ENCODE results near the gene NPRL2. TPM values are rescaled to one million over a fixed set of nuclear protein-coding genes. Genes with fewer than 3 reads are reported as not detected.

NPRL2 gene
- total and polyA plus RNA-seq, 7 donors = 16.8 to 28.5 (median 19.1) TPM

DNA sequence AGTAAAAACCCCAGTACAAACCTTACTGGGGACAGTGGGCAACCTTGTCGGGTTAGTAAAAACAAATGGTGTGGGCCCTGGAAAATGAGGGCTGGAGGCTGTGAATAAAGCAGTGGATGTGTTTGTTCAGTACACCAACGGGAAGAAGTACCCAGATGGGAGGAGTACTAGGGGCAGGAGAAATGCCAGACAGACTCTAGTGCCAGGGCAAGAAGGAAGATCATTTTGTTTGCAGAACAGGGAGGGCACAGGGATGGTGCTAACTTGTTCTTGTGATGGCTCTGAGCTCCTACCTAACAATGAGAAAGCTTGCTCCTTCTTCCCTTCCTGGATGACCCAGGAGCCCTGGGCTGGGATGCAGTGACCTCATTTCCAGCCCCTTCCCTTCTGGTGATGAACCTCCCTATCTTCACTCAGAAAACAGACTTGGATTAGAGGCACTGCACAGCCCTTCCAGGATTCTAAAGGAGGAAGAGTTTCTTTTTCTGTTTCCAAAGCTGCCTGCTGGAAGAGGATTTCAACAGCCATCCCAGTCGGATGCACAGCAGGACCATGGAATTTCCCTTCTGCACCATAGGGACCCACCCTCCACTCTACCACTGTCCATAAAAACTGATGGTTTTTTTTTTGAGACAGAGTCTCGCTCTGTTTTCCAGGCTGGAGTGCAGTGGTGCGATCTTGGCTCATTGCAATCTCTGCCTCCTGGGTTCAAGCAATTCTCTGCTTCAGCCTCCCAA, 16.1 kb downstream of the NPRL2 start:
- Histone ChIP-seq H3K27ac (peak overlapping the region; percentile 93 to 100 (median 98)), H3K9me3 (no peaks in the 10 kb centered on the region), H3K4me1 (peaks cover 0 to 59% (median 57%) of the 10 kb centered on the region in 4 donors), H3K27me3 (no peaks in the 10 kb centered on the region), H3K36me3 (peaks cover 18 to 28% (median 21%) of the 10 kb centered on the region in 4 donors), H3K4me3 (no peak overlapping the region)
- intact Hi-C loops (cut with DNase I) = no loop called here
- WGBS, 2 donors = 56 to 65% methylated on average over 5 of the region's 5 CpGs
- TF ChIP-seq, protein P1, sequence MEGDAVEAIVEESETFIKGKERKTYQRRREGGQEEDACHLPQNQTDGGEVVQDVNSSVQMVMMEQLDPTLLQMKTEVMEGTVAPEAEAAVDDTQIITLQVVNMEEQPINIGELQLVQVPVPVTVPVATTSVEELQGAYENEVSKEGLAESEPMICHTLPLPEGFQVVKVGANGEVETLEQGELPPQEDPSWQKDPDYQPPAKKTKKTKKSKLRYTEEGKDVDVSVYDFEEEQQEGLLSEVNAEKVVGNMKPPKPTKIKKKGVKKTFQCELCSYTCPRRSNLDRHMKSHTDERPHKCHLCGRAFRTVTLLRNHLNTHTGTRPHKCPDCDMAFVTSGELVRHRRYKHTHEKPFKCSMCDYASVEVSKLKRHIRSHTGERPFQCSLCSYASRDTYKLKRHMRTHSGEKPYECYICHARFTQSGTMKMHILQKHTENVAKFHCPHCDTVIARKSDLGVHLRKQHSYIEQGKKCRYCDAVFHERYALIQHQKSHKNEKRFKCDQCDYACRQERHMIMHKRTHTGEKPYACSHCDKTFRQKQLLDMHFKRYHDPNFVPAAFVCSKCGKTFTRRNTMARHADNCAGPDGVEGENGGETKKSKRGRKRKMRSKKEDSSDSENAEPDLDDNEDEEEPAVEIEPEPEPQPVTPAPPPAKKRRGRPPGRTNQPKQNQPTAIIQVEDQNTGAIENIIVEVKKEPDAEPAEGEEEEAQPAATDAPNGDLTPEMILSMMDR (IDR thresholded peaks at IDR 0.05) = no peak
- TF ChIP-seq POLR2AphosphoS5 (IDR thresholded peaks at IDR 0.05) = no peak
- TF ChIP-seq EP300 (IDR thresholded peaks at IDR 0.05) = no peak
- TF ChIP-seq POLR2A (IDR thresholded peaks at IDR 0.05) = no peak
- DNase-seq = no peak

DNA sequence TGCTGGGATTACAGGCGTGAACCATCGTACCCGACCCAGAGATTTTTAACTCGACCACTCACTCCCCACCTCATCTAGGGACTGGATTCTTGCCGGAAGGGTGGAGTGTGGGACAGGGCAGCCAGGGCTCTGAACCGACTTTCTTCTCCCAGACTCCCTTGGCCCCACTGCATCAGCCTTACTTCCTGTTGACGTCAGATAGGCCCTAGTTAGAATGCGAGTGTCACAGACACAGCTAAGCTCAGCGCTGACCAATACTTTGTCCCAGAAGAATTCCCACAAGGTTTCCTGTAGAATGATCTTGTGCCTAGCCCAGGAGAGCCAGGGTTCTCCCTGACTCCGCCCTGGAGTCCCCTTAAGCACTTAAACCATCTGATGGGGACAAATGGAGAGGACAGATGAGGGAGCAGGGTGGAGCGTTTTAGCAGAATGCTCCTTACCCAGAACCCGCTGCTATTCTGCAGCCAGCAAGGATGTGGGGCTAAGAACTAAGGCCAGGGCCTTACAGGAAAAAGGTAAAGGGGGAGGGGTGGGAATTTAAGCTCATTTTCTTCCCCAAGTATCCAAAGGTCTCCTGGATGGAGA, 16.7 kb downstream of the NPRL2 start:
- 73 to 78% methylated on average over 12 of the region's 12 CpGs for WGBS, 2 donors
- no peak for DNase-seq
- intact Hi-C loops (cut with DNase I) = no loop called here
- H3K4me1 ChIP-seq = peaks cover 0 to 55% (median 55%) of the 10 kb centered on the region in 4 donors
- TF ChIP-seq, protein P1 (IDR thresholded peaks at IDR 0.05) = no peak
- TF ChIP-seq EP300 (IDR thresholded peaks at IDR 0.05) = peak in 1 of 4 donors; percentile 25
- peak in 3 of 4 donors; percentile 31 to 51 (median 42) for TF ChIP-seq POLR2AphosphoS5 (IDR thresholded peaks at IDR 0.05)
- H3K27ac ChIP-seq = peak overlapping the region; percentile 93 to 100 (median 98)
- peaks cover 18 to 29% (median 23%) of the 10 kb centered on the region in 4 donors for H3K36me3 ChIP-seq
- H3K9me3 ChIP-seq = no peaks in the 10 kb centered on the region
- no peak overlapping the region for H3K4me3 ChIP-seq
- H3K27me3 ChIP-seq = no peaks in the 10 kb centered on the region

DNA sequence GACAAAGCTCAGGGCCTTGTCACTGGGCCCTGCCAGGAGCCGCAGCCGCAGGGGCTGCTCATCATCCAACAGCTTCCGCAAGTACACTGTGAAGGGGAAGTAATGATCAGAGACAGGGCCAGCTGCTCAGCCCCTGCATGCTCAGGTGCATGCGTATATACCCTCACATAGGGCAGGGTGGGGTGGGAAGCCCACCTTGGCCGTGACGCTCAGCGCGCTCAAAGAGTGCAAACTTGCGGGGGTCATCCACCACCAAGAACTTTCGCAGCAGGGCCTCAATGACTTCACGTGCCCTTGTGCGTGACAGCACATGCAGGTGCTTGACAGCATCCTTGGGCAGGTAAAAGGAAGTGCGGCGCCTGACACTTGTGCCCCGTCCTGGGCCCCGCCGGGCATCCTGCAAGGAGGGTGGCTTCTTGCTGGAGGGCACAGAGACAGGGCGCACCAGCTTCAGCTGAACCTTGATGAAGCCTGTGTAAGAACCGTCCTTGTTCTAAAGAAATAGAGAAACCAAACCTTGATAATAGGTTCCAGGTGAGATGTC, 19.1 kb downstream of the NPRL2 start:
- H3K36me3 ChIP-seq = peaks cover 18 to 32% (median 23%) of the 10 kb centered on the region in 4 donors
- intact Hi-C loops (cut with DNase I) = no loop called here
- 97% methylated on average over 19 of the region's 19 CpGs for WGBS, 2 donors

DNA sequence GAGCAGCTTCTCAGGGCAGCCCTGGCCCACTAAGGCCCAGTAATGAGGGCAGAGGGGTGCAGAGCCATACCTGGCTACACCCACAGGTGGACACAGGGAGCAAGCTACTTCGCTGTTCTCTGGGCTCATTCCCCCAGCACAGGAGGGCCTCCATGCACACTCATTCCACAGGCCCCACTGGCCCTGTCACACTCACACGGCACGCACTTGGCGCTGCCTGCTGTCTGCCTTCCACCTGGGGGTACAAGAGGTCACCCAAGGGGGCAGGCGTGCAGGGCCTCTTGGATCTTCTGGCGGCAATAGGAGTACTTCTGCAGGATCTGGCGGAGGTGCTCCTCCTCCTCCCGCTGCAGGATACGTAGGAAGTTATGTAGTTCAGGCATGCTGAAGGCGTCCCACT, 20.2 kb downstream of the NPRL2 start:
- WGBS, 2 donors = 95 to 97% methylated on average over 10 of the region's 10 CpGs
- Histone ChIP-seq H3K4me3 (no peak overlapping the region), H3K9me3 (no peaks in the 10 kb centered on the region), H3K36me3 (peaks cover 18 to 43% (median 26%) of the 10 kb centered on the region in 4 donors), H3K27me3 (no peaks in the 10 kb centered on the region), H3K27ac (no peak overlapping the region), H3K4me1 (peaks cover 0 to 49% (median 46%) of the 10 kb centered on the region in 4 donors)
- intact Hi-C loops (cut with DNase I) = no loop called here
- TF ChIP-seq EP300 (IDR thresholded peaks at IDR 0.05) (no peak), POLR2AphosphoS5 (IDR thresholded peaks at IDR 0.05) (no peak), POLR2A (IDR thresholded peaks at IDR 0.05) (no peak)
- DNase-seq = no peak

More for the DNA sequence above, 19.1 kb downstream of the NPRL2 start:
- DNase-seq = no peak
- H3K27ac ChIP-seq = no peak overlapping the region
- H3K9me3 ChIP-seq = no peaks in the 10 kb centered on the region
- no peak overlapping the region for H3K4me3 ChIP-seq
- no peaks in the 10 kb centered on the region for H3K27me3 ChIP-seq
- peaks cover 0 to 58% (median 56%) of the 10 kb centered on the region in 4 donors for H3K4me1 ChIP-seq
- no peak for TF ChIP-seq POLR2AphosphoS5 (IDR thresholded peaks at IDR 0.05)
- no peak for TF ChIP-seq EP300 (IDR thresholded peaks at IDR 0.05)
- TF ChIP-seq, protein P1 (IDR thresholded peaks at IDR 0.05) = no peak
- TF ChIP-seq POLR2A (IDR thresholded peaks at IDR 0.05) = no peak
